Raji (cell line): Measurements from ENCODE around the gene DBP.
A peak's percentile ranks its signal among the peaks of the same experiment; 100 is the strongest.

Experiments
- POLR2A ChIP-seq: IDR thresholded peaks from 2 replicates; pipeline ENCODE4 v1.6.1; 2011; ENCODE audit warnings: low read depth, low read length, control low read depth; ENCODE audit not compliant: insufficient read depth

DBP gene, protein sequence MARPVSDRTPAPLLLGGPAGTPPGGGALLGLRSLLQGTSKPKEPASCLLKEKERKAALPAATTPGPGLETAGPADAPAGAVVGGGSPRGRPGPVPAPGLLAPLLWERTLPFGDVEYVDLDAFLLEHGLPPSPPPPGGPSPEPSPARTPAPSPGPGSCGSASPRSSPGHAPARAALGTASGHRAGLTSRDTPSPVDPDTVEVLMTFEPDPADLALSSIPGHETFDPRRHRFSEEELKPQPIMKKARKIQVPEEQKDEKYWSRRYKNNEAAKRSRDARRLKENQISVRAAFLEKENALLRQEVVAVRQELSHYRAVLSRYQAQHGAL

DNA sequence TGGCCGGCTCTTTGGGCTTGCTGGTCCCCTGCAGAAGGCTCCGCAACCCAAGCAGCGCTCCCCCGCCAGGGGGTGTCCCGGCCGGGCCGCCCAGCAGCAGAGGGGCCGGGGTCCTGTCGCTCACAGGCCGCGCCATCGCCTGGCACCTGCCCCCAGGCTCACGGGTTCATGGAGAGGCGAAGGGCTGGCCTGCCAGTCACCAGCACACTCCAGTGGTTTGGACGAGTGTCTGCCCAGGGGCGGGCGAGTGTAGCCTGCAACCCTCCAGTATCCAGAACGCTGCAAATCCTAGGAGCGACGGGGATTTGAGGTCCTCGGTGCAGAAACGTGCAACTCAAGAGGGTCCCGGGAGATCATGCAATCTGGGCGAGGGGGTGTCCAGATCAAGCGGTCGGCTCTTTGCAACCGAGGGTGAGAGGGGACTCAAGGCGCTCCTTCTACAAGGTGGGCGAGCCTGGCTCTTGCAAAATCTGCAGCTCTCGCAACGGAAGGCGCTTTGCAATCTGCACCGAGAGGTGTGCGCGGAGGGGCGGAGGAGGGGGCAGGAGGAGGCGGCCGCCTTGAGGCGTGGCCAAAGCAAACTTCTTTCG lies at the start of gene DBP:
Gene DBP (minus strand): TSS at position 521 of the 590 bp plus-strand sequence. CDS start 385 bp downstream, at position 136.
- TF ChIP-seq POLR2A, result peak; percentile 88

DNA sequence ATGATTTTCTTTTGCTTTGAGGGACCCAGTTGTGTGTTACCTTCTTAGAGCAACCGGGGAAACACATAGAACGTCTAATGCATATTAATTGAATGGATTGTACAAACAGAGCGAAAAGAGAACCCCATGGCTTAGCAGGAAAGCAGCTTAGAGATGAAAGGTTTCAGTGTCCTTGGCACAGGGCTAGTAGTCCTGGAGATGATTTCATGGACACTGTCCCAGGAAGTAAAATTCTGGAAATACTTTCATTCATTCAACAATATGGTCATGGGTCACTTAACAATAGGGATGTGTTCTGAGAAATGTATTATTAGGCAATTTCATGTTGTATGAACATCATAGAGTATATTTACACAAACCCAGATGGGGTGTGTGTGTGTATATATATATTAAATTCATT lies 48.9 kb upstream of the DBP start:
- TF ChIP-seq POLR2A, result no peak

DNA sequence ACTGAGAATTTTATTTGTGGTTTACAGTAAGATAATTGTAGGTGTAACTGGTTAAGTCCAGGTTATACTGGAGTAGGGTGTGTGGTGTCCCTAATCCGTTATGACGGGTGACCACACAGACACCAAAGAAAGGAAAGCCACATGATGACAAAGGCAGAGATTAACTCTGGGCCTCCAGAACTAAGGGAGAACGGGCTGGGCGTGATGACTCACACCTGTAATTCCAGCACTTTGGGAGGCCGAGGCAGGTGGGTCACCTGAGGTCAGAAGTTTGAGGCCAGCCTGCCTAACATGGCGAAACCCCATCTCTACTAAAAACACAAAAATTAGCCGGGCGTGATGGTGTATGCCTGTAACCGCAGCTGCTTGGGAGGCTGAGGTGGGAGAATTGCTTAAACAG lies 48.4 kb upstream of the DBP start:
- no peak for TF ChIP-seq POLR2A

DNA sequence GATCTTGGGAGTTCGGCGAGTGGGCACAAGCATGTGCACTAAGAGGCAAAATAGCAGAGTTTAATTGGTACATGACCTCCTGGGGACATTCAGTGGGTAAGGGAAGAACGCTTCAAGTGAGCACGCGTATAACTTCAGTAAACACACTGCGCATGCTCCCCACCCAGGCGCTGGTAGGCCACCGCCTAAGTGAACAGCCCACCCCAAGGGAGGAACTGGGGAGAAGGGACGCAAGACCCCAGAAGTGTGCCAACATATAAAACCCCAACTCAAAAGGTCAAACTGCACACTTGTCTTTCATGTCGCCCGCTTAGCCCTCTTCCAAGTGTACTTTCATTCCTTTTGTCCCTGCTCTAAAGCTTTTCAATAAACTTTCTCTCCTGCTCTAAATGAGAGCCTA lies 46.2 kb upstream of the DBP start:
- TF ChIP-seq POLR2A, result no peak

DNA sequence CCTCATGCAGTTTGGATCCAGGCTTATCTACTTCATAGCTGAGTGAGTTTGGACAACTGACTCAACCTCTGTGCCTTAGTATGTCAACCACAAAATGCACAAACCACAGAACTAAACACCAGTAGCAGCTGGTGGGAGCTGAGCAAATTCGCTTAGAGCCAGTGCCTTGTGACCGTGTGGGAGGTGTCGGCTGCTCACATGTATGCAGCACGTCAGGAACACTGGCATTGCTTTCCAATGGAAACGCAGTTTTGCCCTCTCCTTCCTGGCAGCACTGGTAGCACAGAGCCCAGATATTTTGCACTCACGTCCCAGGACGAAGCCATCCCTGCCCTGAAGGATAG lies 43.9 kb upstream of the DBP start:
- no peak for TF ChIP-seq POLR2A

DNA sequence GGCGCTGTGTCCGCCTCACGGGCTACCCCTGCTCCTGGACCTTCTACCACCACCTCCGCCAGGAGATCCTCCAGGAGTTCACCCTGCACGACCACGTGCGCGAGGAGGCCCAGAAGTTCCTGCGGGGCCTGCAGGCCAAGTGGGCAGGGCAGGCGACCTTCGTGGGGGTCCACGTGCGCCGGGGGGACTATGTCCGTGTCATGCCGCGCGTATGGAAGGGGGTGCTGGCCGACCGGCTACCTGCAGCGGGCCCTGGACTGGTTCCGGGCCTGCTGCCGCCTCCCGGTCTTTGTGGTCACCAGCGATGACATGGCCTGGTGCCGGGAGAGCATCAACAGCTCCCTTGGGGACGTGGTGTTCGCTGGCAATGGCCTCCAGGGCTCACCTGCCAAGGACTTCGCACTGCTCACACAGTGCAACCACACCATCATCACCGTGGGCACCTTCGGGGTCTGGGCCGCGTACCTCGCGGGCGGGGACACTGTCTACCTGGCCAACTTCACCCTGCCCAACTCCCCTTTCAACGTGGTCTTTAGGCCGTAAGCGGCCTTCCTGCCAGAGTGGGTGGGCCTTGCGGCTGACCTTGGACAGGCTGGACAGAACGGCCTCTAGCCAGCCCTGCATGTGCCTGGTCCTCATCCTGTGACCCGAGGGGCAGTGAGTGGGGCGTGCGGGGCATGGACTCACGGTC lies 43.4 kb upstream of the DBP start:
- TF ChIP-seq POLR2A, result no peak

DNA sequence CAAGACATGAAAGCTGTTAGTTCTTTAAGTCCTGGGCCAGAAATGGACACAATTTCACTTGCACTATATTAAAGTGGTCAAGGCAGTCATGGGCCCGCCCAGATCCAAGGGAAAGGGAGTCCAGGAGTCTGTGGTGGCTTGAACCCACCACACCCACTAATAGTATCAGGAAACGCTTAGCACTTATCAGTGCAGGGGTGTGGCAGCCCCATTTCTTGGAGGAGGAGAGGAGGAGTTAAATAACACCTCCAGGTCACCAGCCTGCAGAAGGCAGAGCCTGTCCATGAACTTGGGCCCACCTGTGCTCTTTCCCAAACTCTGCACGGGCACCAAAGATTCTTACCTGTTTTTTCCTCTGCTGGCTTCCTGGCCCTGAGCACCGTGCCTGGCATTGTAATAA lies 41.0 kb upstream of the DBP start:
- TF ChIP-seq POLR2A, result no peak

DNA sequence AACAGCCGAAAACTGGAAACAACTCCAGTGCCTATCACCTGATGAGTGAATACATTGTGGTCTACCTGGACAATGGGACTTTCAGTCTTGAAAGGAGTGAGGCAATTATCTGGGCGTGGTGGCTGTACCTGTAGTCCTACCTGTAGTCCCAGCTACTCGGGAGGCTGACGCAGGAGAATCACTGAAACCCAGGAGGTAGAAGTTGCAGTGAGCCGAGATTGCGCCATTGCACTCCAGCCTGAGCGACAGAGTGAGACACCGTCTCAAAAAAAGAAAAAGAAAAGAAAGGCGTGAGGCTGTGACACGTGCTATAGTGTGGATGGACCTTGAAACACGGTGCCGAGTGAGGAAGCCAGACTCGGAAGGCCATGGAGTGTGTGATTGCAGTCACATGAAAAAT lies 39.7 kb upstream of the DBP start:
- no peak for TF ChIP-seq POLR2A

DNA sequence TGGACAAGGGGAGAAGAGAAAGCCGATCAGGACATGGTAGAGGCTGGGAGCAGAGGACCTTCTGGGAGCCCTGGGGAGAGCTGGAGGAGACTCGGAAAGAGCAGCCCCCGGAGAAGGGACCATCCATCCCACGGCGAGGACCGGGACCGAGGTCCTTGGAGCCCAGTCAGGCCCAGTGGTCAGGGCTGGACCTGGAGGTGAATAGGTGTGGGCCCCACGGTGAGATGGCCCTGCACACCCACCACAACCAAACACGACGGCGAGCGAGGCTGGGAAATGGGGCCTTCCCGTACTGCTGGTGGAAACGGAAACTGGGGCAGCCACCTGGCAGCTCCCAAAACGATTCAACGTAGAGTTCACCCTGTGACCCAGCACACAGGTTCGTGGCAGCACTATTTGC lies 39.3 kb upstream of the DBP start:
- TF ChIP-seq POLR2A, result no peak

DNA sequence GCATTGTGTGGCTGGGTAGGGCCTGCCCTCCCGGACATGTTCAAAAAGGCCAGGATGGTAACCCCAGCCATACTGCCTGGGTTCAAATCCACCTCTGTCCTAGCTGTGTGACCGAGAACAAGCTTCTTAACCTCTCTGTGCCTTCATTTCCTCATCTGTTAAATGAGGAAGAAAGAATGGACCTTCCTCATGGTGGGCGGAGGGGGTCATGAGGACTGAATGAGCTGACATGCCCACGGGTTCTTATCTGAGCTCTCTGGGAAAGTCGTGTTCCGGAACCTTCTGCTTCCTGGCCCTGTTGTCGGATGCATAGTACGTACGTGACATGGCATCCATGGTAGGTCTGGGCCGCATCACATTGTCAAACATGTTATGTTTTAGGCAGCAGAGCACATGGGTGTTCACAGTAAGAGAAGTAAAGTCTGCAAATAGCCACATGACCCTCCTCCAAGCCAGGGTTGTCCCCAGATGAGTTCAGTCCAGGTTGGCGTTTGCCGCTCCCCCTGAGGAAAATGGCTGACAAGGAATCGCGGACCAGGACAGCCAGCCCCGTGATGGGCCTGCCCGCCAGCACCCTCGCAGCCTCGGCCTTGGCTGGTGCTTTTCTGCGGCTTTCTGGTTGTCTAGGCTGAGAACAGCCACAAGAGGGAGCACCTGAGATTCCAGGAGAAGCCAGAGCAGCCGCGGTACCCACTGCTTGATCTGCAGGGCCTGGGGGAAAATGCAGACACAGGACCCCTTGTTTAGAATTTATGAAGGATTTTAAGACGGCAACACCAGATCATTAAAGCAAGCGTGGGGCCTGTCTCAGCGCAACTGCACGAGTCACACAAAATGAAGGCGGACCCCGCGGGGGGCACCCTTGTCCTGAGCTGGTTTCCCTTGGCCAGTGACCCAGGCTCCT lies 38.0 kb upstream of the DBP start:
- TF ChIP-seq POLR2A, result no peak

DNA sequence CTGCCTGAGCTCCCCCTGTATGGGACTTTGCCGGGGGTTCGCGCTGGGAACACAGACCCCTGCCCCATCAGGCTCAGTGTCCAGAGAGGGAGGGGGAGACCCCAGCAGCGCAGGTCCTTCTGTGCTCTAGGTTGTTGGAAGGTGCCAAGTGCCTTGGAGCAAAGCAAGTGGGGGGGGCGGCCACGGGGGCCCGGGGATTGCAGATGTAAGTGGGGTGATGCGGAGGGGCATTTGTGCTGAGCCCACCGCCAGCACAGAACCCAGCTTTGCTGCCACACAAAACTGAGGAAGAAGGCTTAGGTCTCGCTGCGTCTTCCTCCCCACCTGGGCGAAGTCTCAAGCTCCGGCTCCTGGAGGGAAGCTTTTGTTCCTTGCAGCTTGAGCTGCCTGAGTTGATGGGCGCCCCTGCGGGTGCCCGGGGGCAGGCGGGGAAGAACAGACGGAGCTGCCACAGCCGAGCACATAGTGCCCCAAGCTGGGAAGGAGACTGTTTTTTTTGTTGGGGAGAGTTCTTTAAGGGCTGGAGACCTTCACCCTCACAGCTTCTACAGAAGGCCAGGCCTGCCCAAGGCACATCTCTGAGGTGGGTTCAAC lies 37.1 kb upstream of the DBP start:
- TF ChIP-seq POLR2A, result no peak

DNA sequence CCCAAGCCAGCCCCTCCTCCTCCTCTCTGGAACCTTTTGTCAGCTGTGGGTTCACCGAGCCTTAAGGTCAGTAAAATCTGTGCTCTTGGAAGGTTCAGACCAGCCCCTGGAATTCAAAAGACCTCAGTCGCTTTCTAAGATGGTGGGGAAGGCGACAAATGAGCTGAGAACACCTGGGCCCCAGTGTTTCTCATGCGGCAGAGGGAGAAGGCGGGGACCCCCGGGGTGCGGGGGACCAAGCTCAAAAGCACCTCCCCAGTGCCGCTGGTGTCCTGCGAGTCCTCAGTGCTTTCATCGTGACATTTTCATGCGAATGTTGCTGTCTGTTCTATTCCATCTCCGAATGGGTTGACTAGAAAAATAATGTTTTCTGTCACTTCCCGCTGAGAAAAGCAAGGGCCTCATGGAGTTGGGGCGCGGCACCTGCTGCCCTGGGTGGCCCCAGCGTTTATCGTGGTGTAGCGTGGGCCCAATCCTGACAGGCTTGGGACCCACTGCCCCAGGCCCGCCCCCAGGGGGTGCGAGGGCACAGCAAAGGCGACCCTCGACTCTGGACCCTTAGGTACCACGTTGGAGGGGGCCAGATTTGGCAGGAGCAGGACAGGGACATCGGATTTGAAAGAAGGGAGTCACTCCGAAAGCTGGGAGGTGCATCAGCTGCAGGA lies 36.4 kb upstream of the DBP start:
- no peak for TF ChIP-seq POLR2A

DNA sequence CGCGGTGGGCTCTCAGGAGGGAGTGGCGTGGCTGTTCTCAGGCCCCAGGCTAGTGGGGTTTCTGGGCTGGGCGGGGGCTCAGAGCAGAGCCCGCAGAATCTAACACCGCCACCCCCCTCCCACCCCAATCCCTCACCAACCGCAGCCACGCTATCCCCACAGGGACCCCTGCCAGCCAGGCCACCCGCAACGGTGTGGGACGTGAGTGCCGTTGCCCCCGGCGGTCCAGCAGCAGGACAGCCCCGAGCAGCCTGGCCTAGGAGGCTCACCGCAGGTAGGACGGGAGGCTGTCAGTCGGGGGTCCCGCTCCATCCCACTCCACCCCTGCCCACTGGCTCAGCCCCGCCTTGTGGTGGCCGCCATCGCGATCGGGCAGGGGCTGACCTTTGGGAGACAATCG lies 35.8 kb upstream of the DBP start, which contains the start of gene NTN5:
Gene NTN5 (minus strand): TSS at position 24 of the 400 bp plus-strand sequence. CDS start 2,031 bp downstream, outside the sequence.
- TF ChIP-seq POLR2A, result no peak

DNA sequence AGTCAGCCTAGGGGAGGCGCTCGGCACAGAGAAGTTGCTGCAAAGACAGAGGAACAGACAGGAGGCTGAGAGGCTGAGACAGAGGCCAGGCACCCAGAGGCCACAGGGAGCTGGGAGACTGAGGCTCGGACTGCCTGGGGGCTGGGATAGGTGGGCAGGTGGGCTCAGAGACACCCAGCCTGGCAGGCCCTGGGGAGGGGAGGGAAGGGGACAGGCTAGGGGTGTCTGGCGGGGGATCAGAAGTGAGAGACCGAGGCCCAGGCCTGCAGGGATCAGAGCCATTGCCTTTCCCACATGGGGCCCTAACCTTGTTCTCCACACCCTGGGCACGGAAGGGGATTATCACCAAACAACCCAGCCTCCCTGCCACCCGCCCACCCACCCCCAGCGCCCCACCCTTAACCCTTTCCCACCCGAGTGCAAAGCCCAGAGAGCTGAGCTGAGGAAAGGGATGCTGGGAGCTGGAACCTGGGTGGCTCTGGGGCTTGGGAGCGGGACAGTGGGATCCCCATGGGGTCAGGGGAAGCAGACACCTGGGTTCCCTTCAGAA lies 34.3 kb upstream of the DBP start:
- TF ChIP-seq POLR2A, result no peak

DNA sequence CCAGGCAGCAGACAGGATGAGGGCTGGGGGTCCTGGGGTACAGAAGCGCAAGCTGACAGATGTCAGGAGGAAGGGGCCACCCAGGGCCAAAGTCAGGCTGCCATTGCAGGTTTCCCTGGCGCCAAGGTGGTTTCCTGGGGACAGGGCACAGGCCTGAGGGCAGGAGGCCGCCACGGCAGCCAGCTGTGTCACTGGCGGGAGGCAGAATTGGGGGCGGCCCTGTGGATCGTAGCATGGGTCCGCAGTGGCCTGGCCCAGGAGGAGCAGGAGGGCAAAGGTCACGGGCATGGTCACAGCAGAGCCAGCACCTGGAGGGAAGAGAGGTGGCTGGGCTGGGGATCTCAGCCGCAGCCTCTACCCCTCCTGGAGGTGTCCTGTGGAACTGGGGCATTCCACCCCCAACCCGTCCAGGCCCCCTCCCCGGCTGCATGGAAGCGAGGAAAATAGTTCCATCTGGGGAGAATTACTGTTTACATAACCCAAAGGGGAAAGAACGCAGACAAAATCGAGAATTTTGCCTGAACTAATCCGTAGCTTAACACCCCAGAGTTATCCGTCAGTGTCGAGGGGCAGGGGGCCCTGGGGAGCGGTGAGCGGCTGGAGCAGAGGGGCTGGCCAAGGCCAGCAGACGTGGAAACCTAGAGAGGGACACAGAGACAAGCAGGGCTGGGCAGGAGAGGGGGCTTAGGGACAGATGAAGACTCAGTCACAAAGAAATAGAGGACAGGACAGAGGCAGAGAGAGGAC lies 33.7 kb upstream of the DBP start:
- TF ChIP-seq POLR2A, result no peak
